Activated CD8-positive, alpha-beta memory T cell treated with anti-CD3 and anti-CD28 coated beads, Interleukin-2, amount 50 U/mL, for 4 hours (primary cell): Measurements from ENCODE around the gene CPZ.
"Not testable (repeated sequence)": the region's sequence is repeated elsewhere in the genome, so short reads cannot be mapped to it uniquely, and the experiment has no call there.

ENCODE experiments used
- DNase-seq: peaks from one replicate; pipeline ENCODE4 v3.0.0-alpha.2; 2020

The CPZ gene

GRCh38 chr4:8557151-8558076 is 35.2 kb upstream of the CPZ start:
- DNase-seq = no peak

- DNase-seq = no peak
Measured at GRCh38 chr4:8558080-8558960, 34.2 kb upstream of the CPZ start.

- DNase-seq = no peak
Measured at GRCh38 chr4:8559011-8559410, 33.6 kb upstream of the CPZ start.

DNA sequence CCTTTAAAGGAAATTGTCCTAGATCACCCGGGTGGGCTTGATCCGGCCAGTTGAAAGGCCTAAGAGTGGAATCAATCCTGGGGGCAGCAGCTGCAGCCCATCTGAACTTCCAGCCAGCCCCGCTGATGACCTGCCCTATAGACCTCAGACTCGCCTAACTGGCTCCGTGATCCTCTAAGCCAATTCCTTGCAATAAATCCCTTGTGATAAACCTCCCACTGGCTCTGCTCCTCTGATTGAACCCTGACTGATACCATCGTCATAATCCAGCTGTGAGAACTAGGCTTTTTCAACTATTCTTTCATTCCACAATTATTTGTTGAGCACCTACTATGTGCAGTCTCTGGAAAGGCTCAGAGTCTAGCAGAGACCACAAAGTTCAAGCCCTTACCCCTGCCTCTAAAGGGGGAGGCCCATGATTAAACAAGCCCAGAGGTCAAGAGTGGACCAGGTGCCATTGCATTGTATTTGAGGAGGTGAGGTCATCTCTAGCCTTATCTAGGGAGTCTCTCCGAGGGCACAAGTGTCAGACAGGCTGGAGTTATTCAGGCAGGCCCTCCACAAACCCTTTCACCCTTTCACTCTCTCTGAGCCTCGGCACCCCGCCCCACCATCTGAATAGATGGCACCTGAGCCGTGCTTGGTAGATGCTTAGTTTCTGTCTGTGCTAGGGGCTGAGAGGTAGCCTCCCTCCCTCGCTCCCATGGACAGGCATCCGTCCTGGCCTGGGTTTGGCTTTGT is 32.9 kb upstream of the CPZ start:
- DNase-seq = no peak

GRCh38 chr4:8560265-8561047 is 32.1 kb upstream of the CPZ start:
- no peak for DNase-seq

DNA sequence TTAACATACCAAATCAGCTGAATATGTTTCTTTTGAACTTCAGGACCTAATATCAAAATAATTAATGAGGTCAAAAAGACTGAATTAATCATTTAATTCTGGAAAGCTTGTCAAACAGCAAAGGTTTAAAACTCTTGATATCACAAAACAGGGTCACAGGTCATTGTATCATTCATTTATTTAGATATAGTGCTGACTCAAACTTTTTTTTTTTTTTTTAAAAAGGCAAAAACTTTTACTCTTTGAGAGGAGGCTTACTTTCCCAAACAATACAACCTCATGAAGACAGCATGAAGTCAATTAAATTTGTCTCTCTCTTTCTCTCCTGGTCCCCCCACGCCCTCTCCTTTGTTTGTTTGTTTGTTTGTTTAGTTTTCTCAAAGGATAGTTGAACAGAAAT is 28.0 kb upstream of the CPZ start:
- no peak for DNase-seq

DNA sequence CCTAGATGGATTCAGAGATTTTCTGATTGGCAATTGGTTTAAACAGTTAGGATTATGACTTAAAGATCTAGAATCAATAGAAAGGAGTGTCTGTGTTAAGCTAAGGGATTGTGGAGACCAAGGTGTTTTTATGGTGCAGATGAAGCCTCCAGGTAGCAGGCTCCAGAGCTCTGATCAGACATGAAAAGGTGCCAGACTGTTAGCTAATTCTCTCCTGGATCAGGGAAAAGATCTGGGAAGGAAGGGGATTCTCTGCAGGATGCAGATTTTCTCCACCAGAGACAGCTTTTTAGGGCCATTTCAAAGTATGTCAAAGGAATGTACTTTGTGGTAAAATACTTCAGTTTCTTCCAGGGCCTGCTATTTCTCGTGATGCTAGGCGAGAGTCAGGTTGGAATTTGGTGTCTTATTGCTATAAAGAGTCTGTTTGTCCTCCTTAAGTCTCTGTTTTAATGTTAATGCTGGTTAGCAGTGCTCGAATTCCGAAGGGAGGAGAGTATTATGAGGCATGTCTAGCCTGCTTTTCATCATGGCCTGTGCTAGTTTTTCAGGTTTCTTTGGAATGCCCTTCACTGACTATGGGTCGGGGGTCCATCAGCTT is 24.4 kb upstream of the CPZ start:
- DNase-seq = no peak

GRCh38 chr4:8570201-8570600 is 22.4 kb upstream of the CPZ start:
- no peak for DNase-seq

GRCh38 chr4:8571702-8572685 is 20.6 kb upstream of the CPZ start:
- DNase-seq = no peak

- no peak for DNase-seq
Measured at GRCh38 chr4:8573266-8573665, 19.3 kb upstream of the CPZ start.

- DNase-seq = no peak
Measured at GRCh38 chr4:8574796-8575370, 17.7 kb upstream of the CPZ start.

GRCh38 chr4:8575457-8575856 is 17.1 kb upstream of the CPZ start:
- no peak for DNase-seq

GRCh38 chr4:8576591-8576990 is 16.0 kb upstream of the CPZ start:
- not testable (repeated sequence) for DNase-seq

GRCh38 chr4:8577046-8577445 is 15.5 kb upstream of the CPZ start:
- no peak for DNase-seq

GRCh38 chr4:8577972-8578371 is 14.6 kb upstream of the CPZ start:
- DNase-seq = no peak

DNA sequence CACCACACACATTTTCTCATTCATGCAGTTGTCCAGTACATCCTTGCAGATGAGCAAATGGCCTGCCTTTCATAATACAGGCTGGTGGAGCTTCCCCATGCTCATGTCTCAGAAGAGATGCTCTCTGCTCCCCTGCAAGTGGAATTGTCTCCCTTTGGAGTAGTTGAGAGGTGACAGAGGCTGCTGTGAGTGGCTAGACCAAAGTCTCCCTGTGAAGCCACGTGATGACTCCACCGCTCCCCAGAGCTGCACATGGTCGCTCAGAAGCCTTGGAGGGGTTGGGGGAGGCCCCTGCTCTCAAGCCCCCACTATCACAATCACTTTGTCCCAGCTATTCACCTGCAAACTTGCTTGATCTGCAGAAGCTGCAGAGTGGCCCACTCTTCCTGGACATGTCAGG is 13.8 kb upstream of the CPZ start:
- no peak for DNase-seq

DNA sequence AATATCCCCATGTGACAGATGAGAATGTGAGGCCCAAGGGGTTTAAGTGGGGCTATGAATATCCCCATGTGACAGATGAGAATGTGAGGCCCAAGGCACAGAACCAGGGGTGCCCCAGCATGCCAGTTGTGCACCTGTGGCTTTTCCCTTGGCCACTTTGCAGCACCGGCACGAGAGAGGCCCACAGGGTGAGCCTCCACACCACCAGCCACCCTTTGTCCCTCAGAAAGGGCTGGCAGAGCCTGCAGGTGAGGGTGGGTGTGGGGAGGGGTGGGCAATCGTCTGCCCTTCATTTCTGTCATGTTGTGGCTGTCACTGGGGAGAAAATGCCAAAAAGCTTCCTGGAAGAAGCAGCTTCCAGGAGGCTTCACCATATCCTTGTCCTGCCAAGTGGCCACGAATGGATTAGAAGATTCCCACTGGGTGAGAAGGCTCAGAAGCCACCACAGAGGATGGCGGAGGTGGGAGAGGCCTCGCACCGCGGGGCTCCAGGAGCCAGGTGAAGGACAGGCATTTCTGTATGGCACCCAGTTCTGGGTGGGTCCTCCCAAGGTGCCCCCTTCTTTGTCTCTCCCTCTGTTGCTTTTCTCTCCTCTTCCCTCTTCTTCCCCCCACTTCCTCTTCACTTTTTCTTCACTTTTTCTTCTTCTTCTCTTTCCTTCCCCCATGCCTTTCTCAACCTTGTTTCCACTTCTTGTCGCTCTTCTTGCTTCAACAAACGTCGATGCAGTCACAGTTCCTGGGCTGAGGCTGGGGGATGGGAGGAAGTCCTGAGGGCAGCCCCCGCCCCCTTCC is 12.8 kb upstream of the CPZ start:
- no peak for DNase-seq

GRCh38 chr4:8580321-8581093 is 12.1 kb upstream of the CPZ start, which contains the start of gene GPR78:
GPR78 (plus strand) TSS chr4:8580392; CDS start chr4:8580983, 591 bp downstream.
- no peak for DNase-seq
